SK-N-SH treated with all-trans-retinoic acid at 6 μM for 48 hours (cell line): ENCODE results near the gene SNRK.

ENCODE experiments used
- ATAC-seq: fragments of 200-7000 bp; cut with Tn5 transposase; 3 replicates; pipeline ENCODE4 v1.9.1; 2020; ENCODE audit warnings: mild to moderate bottlenecking, moderate library complexity
- ARNTL ChIP-seq: fragments of 450-650 bp; formaldehyde crosslinking; IDR thresholded peaks from 2 replicates; pipeline ENCODE4 v1.5.0; 2020; ENCODE audit warnings: low read depth, mild to moderate bottlenecking, moderate library complexity, borderline replicate concordance
- CSDC2 ChIP-seq: fragments of 250-450 bp; sonication (Bioruptor Pico); IDR thresholded peaks from 2 replicates; pipeline ENCODE4 v1.5.0; 2020; ENCODE audit warnings: mild to moderate bottlenecking, moderate library complexity
- CSRNP3 ChIP-seq: fragments of 250-450 bp; sonication (Bioruptor Pico); IDR thresholded peaks from 2 replicates; pipeline ENCODE4 v1.5.1; 2021; ENCODE audit warnings: mild to moderate bottlenecking, moderate library complexity
- ESRRG ChIP-seq: fragments of 250-450 bp; sonication (Bioruptor Pico); IDR thresholded peaks from 2 replicates; pipeline ENCODE4 v1.6.1; 2021; ENCODE audit warnings: mild to moderate bottlenecking
- GLIS3 ChIP-seq: fragments of 250-450 bp; sonication (Bioruptor Pico); IDR thresholded peaks from 2 replicates; pipeline ENCODE4 v1.5.0; 2020; ENCODE audit warnings: mild to moderate bottlenecking, moderate library complexity
- ISL1 ChIP-seq: fragments of 250-450 bp; sonication (Bioruptor Pico); IDR thresholded peaks from 2 replicates; pipeline ENCODE4 v2.1.2; 2022; ENCODE audit warnings: mild to moderate bottlenecking, moderate library complexity
- OSR1 ChIP-seq: fragments of 250-450 bp; sonication (Bioruptor Pico); IDR thresholded peaks from 2 replicates; pipeline ENCODE4 v1.8.0; 2022; ENCODE audit warnings: moderate library complexity, mild to moderate bottlenecking, inconsistent platforms
- POU6F1 ChIP-seq: fragments of 250-450 bp; sonication (Bioruptor Pico); IDR thresholded peaks from 2 replicates; pipeline ENCODE4 v1.8.0; 2021; ENCODE audit warnings: low read depth, mild to moderate bottlenecking, moderate library complexity, borderline replicate concordance
- PPARA ChIP-seq: fragments of 250-450 bp; sonication (Bioruptor Pico); IDR thresholded peaks from 2 replicates; pipeline ENCODE4 v1.5.0; 2020; ENCODE audit warnings: mild to moderate bottlenecking, borderline replicate concordance
- RARB ChIP-seq: fragments of 250-450 bp; sonication (Bioruptor Pico); IDR thresholded peaks from 2 replicates; pipeline ENCODE4 v1.8.0; 2021; ENCODE audit warnings: mild to moderate bottlenecking, moderate library complexity
- SNAI2 ChIP-seq: fragments of 250-450 bp; sonication (Bioruptor Pico); IDR thresholded peaks from 2 replicates; pipeline ENCODE4 v1.5.0; 2020; ENCODE audit warnings: mild to moderate bottlenecking, moderate library complexity
- TCF4 ChIP-seq: fragments of 250-450 bp; sonication (Bioruptor Pico); IDR thresholded peaks from 2 replicates; pipeline ENCODE4 v1.8.0; 2021; ENCODE audit warnings: mild to moderate bottlenecking, moderate library complexity, borderline replicate concordance
- TOX ChIP-seq: fragments of 250-450 bp; sonication (Bioruptor Pico); IDR thresholded peaks from 2 replicates; pipeline ENCODE4 v1.8.0; 2021; ENCODE audit warnings: mild to moderate bottlenecking, moderate library complexity, borderline replicate concordance
- ZC3H10 ChIP-seq: fragments of 250-450 bp; sonication (Bioruptor Pico); IDR thresholded peaks from 2 replicates; pipeline ENCODE4 v1.5.1; 2021; ENCODE audit warnings: mild to moderate bottlenecking, moderate library complexity
- ZFP30 ChIP-seq: fragments of 450-650 bp; formaldehyde crosslinking; IDR thresholded peaks from 2 replicates; pipeline ENCODE4 v1.5.0; 2022; ENCODE audit warnings: mild to moderate bottlenecking, moderate library complexity
- ZNF565 ChIP-seq: fragments of 450-650 bp; formaldehyde crosslinking; conservative IDR thresholded peaks from 2 replicates; pipeline ENCODE4 v1.5.0; 2020; ENCODE audit warnings: low read depth, mild to moderate bottlenecking, moderate library complexity
- ZNF70 ChIP-seq: fragments of 450-650 bp; formaldehyde crosslinking; IDR thresholded peaks from 2 replicates; pipeline ENCODE4 v1.5.0; 2020; ENCODE audit warnings: mild to moderate bottlenecking, moderate library complexity
- ZNF8 ChIP-seq: fragments of 450-650 bp; formaldehyde crosslinking; IDR thresholded peaks from 2 replicates; pipeline ENCODE4 v1.5.0; 2020; ENCODE audit warnings: mild to moderate bottlenecking, moderate library complexity
- TF ChIP-seq, protein P1 (sequence below): fragments of 250-450 bp; sonication (Bioruptor Pico); IDR thresholded peaks from 2 replicates; pipeline ENCODE4 v1.5.1; 2020; ENCODE audit warnings: low read depth, mild to moderate bottlenecking, moderate library complexity
- TF ChIP-seq, protein P2 (sequence below): fragments of 250-450 bp; sonication (Bioruptor Pico); IDR thresholded peaks from 2 replicates; pipeline ENCODE4 v1.5.0; 2020; ENCODE audit warnings: mild to moderate bottlenecking, moderate library complexity
- TF ChIP-seq, protein P3 (sequence below): fragments of 250-450 bp; sonication (Bioruptor Pico); IDR thresholded peaks from 2 replicates; pipeline ENCODE4 v1.8.0; 2020; ENCODE audit warnings: mild to moderate bottlenecking, moderate library complexity, borderline replicate concordance

Gene SNRK

GRCh38 chr3:43341788-43342187 is 55.4 kb downstream of the SNRK start:
- TF ChIP-seq TCF4 (no peak), SNAI2 (no peak), POU6F1 (CRISPR knock-in tag) (no peak), PPARA (CRISPR knock-in tag) (no peak), OSR1 (CRISPR knock-in tag) (no peak), CSRNP3 (CRISPR knock-in tag) (no peak), ZNF70 (no peak), ZNF565 (no peak), CSDC2 (CRISPR knock-in tag) (no peak), RARB (no peak), GLIS3 (CRISPR knock-in tag) (no peak), ISL1 (CRISPR knock-in tag) (no peak), ZFP30 (CRISPR knock-in tag) (no peak), ESRRG (no peak), ZNF8 (CRISPR knock-in tag) (no peak), TOX (CRISPR knock-in tag) (no peak)
- TF ChIP-seq, protein P1, sequence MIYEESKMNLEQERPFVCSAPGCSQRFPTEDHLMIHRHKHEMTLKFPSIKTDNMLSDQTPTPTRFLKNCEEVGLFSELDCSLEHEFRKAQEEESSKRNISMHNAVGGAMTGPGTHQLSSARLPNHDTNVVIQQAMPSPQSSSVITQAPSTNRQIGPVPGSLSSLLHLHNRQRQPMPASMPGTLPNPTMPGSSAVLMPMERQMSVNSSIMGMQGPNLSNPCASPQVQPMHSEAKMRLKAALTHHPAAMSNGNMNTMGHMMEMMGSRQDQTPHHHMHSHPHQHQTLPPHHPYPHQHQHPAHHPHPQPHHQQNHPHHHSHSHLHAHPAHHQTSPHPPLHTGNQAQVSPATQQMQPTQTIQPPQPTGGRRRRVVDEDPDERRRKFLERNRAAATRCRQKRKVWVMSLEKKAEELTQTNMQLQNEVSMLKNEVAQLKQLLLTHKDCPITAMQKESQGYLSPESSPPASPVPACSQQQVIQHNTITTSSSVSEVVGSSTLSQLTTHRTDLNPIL (CRISPR knock-in tag) = no peak
- TF ChIP-seq, protein P2, sequence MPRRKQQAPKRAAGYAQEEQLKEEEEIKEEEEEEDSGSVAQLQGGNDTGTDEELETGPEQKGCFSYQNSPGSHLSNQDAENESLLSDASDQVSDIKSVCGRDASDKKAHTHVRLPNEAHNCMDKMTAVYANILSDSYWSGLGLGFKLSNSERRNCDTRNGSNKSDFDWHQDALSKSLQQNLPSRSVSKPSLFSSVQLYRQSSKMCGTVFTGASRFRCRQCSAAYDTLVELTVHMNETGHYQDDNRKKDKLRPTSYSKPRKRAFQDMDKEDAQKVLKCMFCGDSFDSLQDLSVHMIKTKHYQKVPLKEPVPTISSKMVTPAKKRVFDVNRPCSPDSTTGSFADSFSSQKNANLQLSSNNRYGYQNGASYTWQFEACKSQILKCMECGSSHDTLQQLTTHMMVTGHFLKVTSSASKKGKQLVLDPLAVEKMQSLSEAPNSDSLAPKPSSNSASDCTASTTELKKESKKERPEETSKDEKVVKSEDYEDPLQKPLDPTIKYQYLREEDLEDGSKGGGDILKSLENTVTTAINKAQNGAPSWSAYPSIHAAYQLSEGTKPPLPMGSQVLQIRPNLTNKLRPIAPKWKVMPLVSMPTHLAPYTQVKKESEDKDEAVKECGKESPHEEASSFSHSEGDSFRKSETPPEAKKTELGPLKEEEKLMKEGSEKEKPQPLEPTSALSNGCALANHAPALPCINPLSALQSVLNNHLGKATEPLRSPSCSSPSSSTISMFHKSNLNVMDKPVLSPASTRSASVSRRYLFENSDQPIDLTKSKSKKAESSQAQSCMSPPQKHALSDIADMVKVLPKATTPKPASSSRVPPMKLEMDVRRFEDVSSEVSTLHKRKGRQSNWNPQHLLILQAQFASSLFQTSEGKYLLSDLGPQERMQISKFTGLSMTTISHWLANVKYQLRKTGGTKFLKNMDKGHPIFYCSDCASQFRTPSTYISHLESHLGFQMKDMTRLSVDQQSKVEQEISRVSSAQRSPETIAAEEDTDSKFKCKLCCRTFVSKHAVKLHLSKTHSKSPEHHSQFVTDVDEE (CRISPR knock-in tag) = no peak
- TF ChIP-seq, protein P3, sequence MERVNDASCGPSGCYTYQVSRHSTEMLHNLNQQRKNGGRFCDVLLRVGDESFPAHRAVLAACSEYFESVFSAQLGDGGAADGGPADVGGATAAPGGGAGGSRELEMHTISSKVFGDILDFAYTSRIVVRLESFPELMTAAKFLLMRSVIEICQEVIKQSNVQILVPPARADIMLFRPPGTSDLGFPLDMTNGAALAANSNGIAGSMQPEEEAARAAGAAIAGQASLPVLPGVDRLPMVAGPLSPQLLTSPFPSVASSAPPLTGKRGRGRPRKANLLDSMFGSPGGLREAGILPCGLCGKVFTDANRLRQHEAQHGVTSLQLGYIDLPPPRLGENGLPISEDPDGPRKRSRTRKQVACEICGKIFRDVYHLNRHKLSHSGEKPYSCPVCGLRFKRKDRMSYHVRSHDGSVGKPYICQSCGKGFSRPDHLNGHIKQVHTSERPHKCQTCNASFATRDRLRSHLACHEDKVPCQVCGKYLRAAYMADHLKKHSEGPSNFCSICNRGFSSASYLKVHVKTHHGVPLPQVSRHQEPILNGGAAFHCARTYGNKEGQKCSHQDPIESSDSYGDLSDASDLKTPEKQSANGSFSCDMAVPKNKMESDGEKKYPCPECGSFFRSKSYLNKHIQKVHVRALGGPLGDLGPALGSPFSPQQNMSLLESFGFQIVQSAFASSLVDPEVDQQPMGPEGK (CRISPR knock-in tag) = no peak
- no peak for ATAC-seq

DNA sequence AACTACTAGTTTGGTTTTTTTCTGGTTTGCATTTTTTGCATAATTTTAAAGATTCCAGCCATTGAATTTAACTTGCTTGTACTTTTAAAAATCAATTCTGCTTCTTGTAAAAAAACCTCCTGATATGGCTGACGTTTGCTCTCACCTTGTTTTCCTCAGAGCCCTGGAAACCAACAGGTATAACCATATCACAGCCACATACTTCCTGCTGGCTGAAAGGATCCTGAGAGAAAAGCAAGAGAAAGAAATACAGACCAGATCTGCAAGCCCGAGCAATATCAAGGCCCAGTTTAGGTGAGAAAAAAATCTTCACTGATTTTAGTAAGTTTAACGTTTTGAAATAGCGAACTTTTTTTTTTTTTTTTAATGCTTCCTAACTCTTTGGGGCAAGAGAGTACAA is 56.8 kb downstream of the SNRK start:
- TF ChIP-seq ISL1 (CRISPR knock-in tag) (no peak), ZC3H10 (no peak), RARB (no peak), GLIS3 (CRISPR knock-in tag) (no peak), ARNTL (CRISPR knock-in tag) (no peak), ZNF8 (CRISPR knock-in tag) (no peak), PPARA (CRISPR knock-in tag) (no peak)
- TF ChIP-seq, protein P2 (CRISPR knock-in tag) = no peak
- TF ChIP-seq, protein P3 (CRISPR knock-in tag) = no peak
- TF ChIP-seq, all 23 proteins: peak for 0
- no peak for ATAC-seq
